Muscle layer of duodenum (tissue), 2 donors: ENCODE results near the gene TMEM203.
A peak's percentile ranks its signal among the peaks of the same experiment; 100 is the strongest.

ENCODE experiments used
- H3K27ac ChIP-seq: one replicate; pipeline ENCODE4 v1.7.0; 2013; ENCODE audit warnings: mild to moderate bottlenecking, low read length
- H3K27me3 ChIP-seq: one replicate; pipeline ENCODE4 v1.7.0; 2013; ENCODE audit warnings: low read depth, mild to moderate bottlenecking, control low read depth, low read length
- H3K36me3 ChIP-seq, 2 donors: one replicate each; pipeline ENCODE4 v1.7.0; 2013; ENCODE audit warnings: low read length in 2 of 2, control low read depth in 1 of 2, mild to moderate bottlenecking in 1 of 2; ENCODE audit not compliant: insufficient read depth in 2 of 2, control insufficient read depth in 1 of 2
- H3K4me1 ChIP-seq, 2 donors: one replicate each; pipeline ENCODE4 v1.7.0; 2013; ENCODE audit warnings: low read length in 2 of 2, mild to moderate bottlenecking in 2 of 2, control low read depth in 1 of 2, moderate library complexity in 1 of 2; ENCODE audit not compliant: insufficient read depth in 2 of 2, control insufficient read depth in 1 of 2
- H3K4me3 ChIP-seq, 2 donors: one replicate each; pipeline ENCODE4 v1.7.0; 2013; ENCODE audit warnings: low read length in 2 of 2, low read depth in 1 of 2, mild to moderate bottlenecking in 1 of 2
- H3K9me3 ChIP-seq, 2 donors: one replicate each; pipeline ENCODE4 v1.7.0; 2013; ENCODE audit warnings: low read length in 2 of 2, control low read depth in 1 of 2, mild to moderate bottlenecking in 1 of 2; ENCODE audit not compliant: control insufficient read depth in 1 of 2
- donor health status: healthy.

The TMEM203 gene

DNA sequence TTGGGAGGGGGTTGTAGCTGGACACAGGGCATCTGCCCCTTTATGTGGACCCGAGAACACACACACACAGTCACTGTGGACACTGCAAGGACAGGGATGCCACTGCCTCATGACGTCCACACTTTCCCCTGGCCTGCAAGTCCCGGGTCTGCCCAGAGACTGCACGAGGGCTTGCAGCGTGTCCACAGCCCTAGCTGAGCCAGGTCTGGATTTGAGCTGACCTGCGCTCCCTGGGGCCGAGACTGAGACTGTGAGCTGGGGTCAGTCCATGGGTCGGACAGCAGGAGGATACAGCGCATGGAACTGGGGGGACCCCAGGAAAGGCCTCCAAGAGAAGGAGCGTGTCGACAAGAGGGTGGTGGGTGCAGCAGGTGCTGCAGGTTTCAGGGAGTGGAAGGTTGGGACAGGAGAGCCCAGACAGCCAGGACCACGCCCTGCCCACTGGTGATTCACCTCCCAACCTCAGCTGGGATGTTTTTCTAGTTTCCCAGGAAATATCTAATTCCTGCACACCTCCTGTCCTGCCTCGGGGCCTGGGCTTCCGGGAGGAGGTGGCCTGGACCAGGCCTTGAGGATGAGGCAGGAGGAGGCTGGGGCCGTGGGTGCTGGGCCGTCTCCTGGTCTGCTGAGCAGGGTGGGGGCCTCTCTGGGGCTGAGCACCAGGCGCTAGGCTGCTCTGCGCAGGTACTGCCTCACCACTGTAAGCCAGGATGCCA is 21.0 kb upstream of the TMEM203 start:
- Histone ChIP-seq H3K36me3 (no peaks in the 10 kb centered on the region), H3K9me3 (no peaks in the 10 kb centered on the region), H3K27me3 (peaks cover 11% of the 10 kb centered on the region), H3K27ac (no peak overlapping the region), H3K4me3 (no peak overlapping the region), H3K4me1 (peaks cover 0 to 17% of the 10 kb centered on the region in 2 donors)

- Histone ChIP-seq H3K36me3 (no peaks in the 10 kb centered on the region), H3K27ac (no peak overlapping the region), H3K9me3 (no peaks in the 10 kb centered on the region), H3K27me3 (peaks cover 9% of the 10 kb centered on the region), H3K4me3 (no peak overlapping the region), H3K4me1 (peaks cover 0 to 19% of the 10 kb centered on the region in 2 donors)
Observed at GRCh38 chr9:137225699-137226331, 20.4 kb upstream of the TMEM203 start.

DNA sequence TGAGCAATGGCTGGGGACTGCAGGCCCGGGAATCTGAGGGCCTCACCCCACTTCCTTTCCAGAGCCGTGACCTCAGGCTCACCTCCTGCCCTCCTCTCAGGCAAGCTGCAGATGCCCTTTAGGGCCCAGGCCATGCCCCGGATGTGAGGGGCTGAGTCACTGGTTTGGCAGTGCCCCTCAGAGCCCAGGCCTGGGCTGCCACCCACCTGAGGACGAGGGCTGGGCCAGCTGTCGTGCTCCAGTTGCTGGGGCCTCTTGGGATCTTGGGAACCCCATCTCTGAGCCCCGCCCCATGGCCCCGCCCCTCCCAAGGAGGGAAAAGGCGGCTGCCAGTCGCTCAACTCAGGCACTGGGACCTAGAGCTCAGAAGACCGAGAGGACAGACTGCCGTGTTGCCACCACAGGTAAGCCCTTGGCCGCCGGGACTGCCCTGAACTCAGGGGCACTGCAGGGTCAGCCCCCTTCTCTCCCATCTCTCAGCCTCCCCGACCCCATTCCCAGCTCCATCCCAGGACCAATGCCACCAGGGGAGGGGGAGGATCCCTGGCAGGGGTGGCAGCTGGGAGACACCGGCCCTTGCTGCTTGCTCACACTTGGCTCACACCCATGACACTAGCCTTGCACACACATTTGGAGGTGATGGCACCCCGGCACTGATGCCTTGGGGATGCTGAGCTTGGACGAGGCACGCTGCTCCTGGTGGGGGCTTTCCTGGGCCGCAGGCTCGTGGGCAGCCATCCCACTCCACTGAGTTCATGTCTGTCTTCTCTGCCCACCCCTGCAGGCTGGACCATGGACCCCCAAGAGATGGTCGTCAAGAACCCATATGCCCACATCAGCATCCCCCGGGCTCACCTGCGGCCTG is 19.6 kb upstream of the TMEM203 start, which contains the start of gene CYSRT1:
TSS of gene CYSRT1 (plus strand) at position 345 of the 865 bp plus-strand sequence. CDS start at position 793, 448 bp downstream.
- Histone ChIP-seq H3K27me3 (peaks cover 9% of the 10 kb centered on the region), H3K36me3 (no peaks in the 10 kb centered on the region), H3K4me3 (peak within 1 kb of the TSS; percentile 67 to 86), H3K4me1 (peaks cover 0 to 19% of the 10 kb centered on the region in 2 donors), H3K27ac (peak within 1 kb of the TSS; percentile 60), H3K9me3 (no peaks in the 10 kb centered on the region)

DNA sequence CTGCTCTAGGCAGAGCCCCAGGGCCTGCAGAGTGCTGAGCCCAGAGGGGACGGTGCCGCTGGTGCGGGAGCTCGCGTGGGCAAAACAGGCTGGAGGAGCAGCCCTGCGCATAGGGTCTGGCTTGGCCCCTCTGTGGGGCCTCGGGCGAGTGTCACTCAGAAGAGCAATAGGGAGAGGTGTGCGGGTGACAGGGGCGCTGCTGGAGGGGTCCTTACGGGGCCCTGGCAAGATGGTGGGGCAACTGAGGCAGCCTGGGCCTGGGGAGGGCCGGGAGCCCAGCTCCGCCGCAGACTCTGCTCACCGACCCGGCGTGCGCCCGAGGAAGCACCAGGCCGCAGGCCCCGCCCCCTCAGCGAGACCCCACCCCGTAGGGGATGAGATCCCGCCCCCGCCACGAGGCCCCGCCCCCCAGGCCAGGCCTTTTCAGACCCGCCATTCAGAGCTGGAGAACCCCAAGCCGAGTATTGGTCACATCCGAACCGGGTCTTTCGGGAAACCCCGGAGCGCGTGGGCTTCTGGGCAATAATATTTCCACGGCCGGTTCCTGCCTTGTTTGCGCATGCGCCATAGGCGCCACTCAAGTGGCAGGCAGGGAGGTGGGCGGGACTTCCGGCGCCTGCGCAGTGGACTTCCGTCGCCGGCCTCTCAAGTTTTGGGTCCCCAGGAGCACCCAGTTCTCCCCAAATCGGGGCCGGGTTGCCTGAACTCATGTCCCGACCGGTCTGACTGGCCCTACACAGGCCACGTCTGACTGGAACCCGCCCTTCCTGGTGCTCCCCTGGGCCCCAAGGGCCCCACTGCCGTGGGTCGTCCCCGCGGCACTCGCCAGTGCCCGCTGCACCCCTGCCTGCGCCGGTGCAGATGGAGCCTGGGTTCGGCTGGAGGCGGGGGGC is 17.9 kb upstream of the TMEM203 start:
- no peaks in the 10 kb centered on the region for H3K9me3 ChIP-seq
- peaks cover 0 to 19% of the 10 kb centered on the region in 2 donors for H3K4me1 ChIP-seq
- no peaks in the 10 kb centered on the region for H3K27me3 ChIP-seq
- H3K4me3 ChIP-seq: peak overlapping the region; percentile 67 to 86
- H3K36me3 ChIP-seq: no peaks in the 10 kb centered on the region
- peak overlapping the region; percentile 60 for H3K27ac ChIP-seq

GRCh38 chr9:137222190-137223077 is 17.0 kb upstream of the TMEM203 start, which contains the start of gene RNF208:
RNF208 (minus strand) TSS chr9:137222240; CDS start chr9:137221212, 1,028 bp downstream.
- Histone ChIP-seq H3K27me3 (no peaks in the 10 kb centered on the region), H3K4me3 (peak within 1 kb of the TSS; percentile 67 to 86), H3K4me1 (peaks cover 0 to 19% of the 10 kb centered on the region in 2 donors), H3K27ac (peak within 1 kb of the TSS; percentile 45), H3K9me3 (no peaks in the 10 kb centered on the region), H3K36me3 (no peaks in the 10 kb centered on the region)

- Histone ChIP-seq H3K4me1 (peaks cover 0 to 19% of the 10 kb centered on the region in 2 donors), H3K9me3 (no peaks in the 10 kb centered on the region), H3K27ac (no peak overlapping the region), H3K27me3 (no peaks in the 10 kb centered on the region), H3K4me3 (peak overlapping the region in 1 of 2 donors; percentile 44), H3K36me3 (no peaks in the 10 kb centered on the region)
Observed at GRCh38 chr9:137221506-137222111, 16.2 kb upstream of the TMEM203 start.

- H3K27me3 ChIP-seq: no peaks in the 10 kb centered on the region
- no peak overlapping the region for H3K27ac ChIP-seq
- H3K4me3 ChIP-seq: no peak overlapping the region
- no peaks in the 10 kb centered on the region for H3K9me3 ChIP-seq
- H3K4me1 ChIP-seq: peaks cover 0 to 19% of the 10 kb centered on the region in 2 donors
- H3K36me3 ChIP-seq: no peaks in the 10 kb centered on the region
Observed at GRCh38 chr9:137221095-137221505, 15.7 kb upstream of the TMEM203 start.

- H3K36me3 ChIP-seq: no peaks in the 10 kb centered on the region
- H3K27me3 ChIP-seq: no peaks in the 10 kb centered on the region
- no peaks in the 10 kb centered on the region for H3K9me3 ChIP-seq
- H3K4me3 ChIP-seq: no peak overlapping the region
- no peak overlapping the region for H3K27ac ChIP-seq
- peaks cover 0 to 19% of the 10 kb centered on the region in 2 donors for H3K4me1 ChIP-seq
Observed at GRCh38 chr9:137220317-137221094, 15.1 kb upstream of the TMEM203 start.

DNA sequence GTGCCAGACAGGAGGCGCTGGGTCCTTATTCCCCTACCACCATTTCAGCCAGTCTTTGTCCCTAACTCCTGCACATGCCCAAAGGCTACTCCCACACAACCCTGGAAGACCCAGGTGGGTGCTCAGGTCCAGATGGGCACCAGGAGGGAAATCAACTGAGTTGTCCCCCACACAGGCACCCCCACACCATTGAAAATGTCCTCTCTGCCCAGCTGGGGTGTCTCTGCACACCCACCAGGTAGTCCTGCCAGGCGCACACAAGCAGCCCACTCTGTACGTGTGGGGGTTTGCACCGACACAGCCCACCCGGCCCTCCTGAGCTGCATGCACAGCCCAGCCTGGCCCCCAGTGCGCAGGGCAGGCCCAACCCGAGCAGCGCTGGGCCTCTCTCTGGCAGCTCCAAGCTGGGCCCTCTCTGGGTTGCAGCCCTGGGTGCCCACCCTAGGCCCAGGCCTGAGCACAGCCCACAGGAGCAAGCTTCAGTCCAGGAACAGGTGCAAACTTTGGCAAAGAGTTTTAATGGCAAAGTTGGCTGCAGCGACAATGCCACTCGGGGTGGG is 14.4 kb upstream of the TMEM203 start:
- no peaks in the 10 kb centered on the region for H3K9me3 ChIP-seq
- H3K36me3 ChIP-seq: peaks cover 0 to 5% of the 10 kb centered on the region in 2 donors
- no peak overlapping the region for H3K4me3 ChIP-seq
- H3K4me1 ChIP-seq: peaks cover 0 to 19% of the 10 kb centered on the region in 2 donors
- H3K27ac ChIP-seq: no peak overlapping the region
- H3K27me3 ChIP-seq: no peaks in the 10 kb centered on the region
